Measurements from ENCODE around the gene ZGPAT.

ZGPAT gene

GRCh38 chr20:63781181-63781580, 73.3 kb downstream of the ZGPAT start:
- TF ChIP-seq, protein P1, sequence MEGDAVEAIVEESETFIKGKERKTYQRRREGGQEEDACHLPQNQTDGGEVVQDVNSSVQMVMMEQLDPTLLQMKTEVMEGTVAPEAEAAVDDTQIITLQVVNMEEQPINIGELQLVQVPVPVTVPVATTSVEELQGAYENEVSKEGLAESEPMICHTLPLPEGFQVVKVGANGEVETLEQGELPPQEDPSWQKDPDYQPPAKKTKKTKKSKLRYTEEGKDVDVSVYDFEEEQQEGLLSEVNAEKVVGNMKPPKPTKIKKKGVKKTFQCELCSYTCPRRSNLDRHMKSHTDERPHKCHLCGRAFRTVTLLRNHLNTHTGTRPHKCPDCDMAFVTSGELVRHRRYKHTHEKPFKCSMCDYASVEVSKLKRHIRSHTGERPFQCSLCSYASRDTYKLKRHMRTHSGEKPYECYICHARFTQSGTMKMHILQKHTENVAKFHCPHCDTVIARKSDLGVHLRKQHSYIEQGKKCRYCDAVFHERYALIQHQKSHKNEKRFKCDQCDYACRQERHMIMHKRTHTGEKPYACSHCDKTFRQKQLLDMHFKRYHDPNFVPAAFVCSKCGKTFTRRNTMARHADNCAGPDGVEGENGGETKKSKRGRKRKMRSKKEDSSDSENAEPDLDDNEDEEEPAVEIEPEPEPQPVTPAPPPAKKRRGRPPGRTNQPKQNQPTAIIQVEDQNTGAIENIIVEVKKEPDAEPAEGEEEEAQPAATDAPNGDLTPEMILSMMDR (IDR thresholded peaks at IDR 0.05; ENCODE audit: control extremely low read depth, extremely low read depth, low read depth, missing control alignments): no peak
- ChIA-PET CTCF (no interaction called here), POLR2A (no interaction called here)
- DNase-seq (ENCODE audit: extremely low spot score): no peak

GRCh38 chr20:63782051-63782471, 74.2 kb downstream of the ZGPAT start:
- no peak for DNase-seq (ENCODE audit: extremely low spot score)
- ChIA-PET POLR2A (no interaction called here), CTCF (no interaction called here)
- TF ChIP-seq, protein P1 (IDR thresholded peaks at IDR 0.05; ENCODE audit: control extremely low read depth, extremely low read depth, low read depth, missing control alignments): no peak

DNA sequence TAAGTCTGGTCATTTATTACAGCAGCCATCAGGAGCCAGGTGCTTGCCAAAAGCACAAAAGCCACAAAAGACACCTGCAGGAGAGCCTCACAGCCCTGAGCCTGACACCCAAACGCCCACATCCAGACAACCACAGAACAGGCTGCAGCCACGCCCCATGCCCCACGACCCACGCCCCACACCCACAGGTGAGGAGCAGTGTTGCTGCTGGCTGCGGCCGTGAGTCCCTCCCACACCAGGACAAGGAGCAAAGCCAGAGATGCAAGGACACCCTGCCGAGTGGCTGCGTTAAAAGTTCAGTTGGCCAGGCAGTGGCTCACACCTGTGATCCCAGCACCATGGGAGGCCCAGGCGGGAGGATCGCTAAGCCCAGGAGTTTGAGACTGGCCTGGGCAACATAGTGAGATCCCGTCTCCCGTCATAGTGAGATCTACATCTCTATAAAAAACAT, 74.7 kb downstream of the ZGPAT start:
- DNase-seq (ENCODE audit: extremely low spot score): no peak
- TF ChIP-seq, protein P1 (IDR thresholded peaks at IDR 0.05; ENCODE audit: control extremely low read depth, extremely low read depth, low read depth, missing control alignments): no peak

GRCh38 chr20:63783970-63784369, 76.1 kb downstream of the ZGPAT start:
- ChIA-PET POLR2A (no interaction called here), CTCF (interaction anchor here (0.7 to 1.8 kb wide), 5 partner anchors 9 to 54 kb away, joined by 3 to 4 read pairs (median 4); no protein-coding TSS in a partner anchor)
- DNase-seq (ENCODE audit: extremely low spot score): no peak
- TF ChIP-seq, protein P1 (IDR thresholded peaks at IDR 0.05; ENCODE audit: control extremely low read depth, extremely low read depth, low read depth, missing control alignments): no peak

More for the DNA sequence above, 74.7 kb downstream of the ZGPAT start:
- ChIA-PET CTCF (no interaction called here), POLR2A (no interaction called here)

DNA sequence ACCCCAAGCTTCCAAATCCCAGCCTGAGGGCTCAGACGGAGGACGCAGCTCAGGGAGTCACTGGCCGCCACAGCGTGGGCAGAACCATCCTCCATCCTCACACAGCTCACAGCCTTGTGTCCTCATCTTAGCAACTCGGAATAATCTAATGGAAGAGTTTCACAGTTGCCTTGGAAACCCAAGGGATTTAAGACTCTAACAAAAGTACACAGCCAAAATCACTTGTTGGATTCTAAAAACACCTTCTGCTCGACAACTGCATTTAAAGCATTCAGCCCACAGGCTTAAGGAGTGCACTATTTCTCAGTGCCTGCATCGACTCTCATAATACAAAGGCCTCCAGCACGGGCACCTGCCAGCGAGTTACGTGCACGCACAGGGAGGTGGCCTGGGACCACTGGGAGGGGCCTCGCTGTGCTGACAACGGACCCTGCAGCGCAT, 77.9 kb downstream of the ZGPAT start:
- TF ChIP-seq, protein P1 (IDR thresholded peaks at IDR 0.05; ENCODE audit: control extremely low read depth, extremely low read depth, low read depth, missing control alignments): no peak
- CTCF ChIA-PET: interaction anchor here (0.6 to 3.7 kb wide), 31 partner anchors 9 to 284 kb away, joined by 3 to 23 read pairs (median 4); partner anchors contain the start of genes ARFRP1, PTK6, TPD52L2 and ZGPAT
- POLR2A ChIA-PET: no interaction called here
- DNase-seq (ENCODE audit: extremely low spot score): no peak
